Aorta (tissue), 5 donors: Measurements from ENCODE around the gene PRRT1. TPM values are rescaled to one million over a fixed set of nuclear protein-coding genes. Genes with fewer than 3 reads are reported as not detected.

ENCODE experiments used
- ATAC-seq: fragments of 200-7000 bp; cut with Tn5 transposase; one replicate; pipeline ENCODE4 v1.9.1; 2022; ENCODE audit warnings: moderate library complexity; ENCODE audit not compliant: low FRiP score
- DNase-seq, 2 donors: peaks; one replicate each; pipeline ENCODE4 v3.0.0-alpha.2; 2020
- H3K27ac ChIP-seq, 2 donors: one replicate each; pipeline ENCODE4 v1.5.1; 2013; ENCODE audit warnings: low read length in 2 of 2, mild to moderate bottlenecking in 2 of 2, moderate library complexity in 2 of 2, control low read depth in 1 of 2, inconsistent platforms in 1 of 2, low read depth in 1 of 2
- H3K27me3 ChIP-seq, 2 donors: one replicate each; pipeline ENCODE4 v1.6.1; 2013; ENCODE audit warnings: control low read depth in 1 of 2, low read length in 1 of 2, mild to moderate bottlenecking in 1 of 2, moderate library complexity in 1 of 2; ENCODE audit not compliant: insufficient read depth in 2 of 2, control insufficient read depth in 1 of 2
- H3K36me3 ChIP-seq, 2 donors: one replicate each; pipeline ENCODE4 v1.6.1; 2013; ENCODE audit warnings: control low read depth in 1 of 2, low read length in 1 of 2, mild to moderate bottlenecking in 1 of 2; ENCODE audit not compliant: insufficient read depth in 2 of 2, control insufficient read depth in 1 of 2
- H3K4me1 ChIP-seq, 2 donors: one replicate each; pipeline ENCODE4 v1.6.1; 2013; ENCODE audit warnings: low read length in 2 of 2, control low read depth in 1 of 2, mild to moderate bottlenecking in 1 of 2, moderate library complexity in 1 of 2; ENCODE audit not compliant: insufficient read depth in 2 of 2, control insufficient read depth in 1 of 2
- H3K4me3 ChIP-seq, 2 donors: one replicate each; pipeline ENCODE4 v1.5.1; 2013; ENCODE audit warnings: low read length in 2 of 2, control low read depth in 1 of 2, mild to moderate bottlenecking in 1 of 2
- H3K9me3 ChIP-seq: one replicate; pipeline ENCODE4 v1.6.1; 2013; ENCODE audit warnings: mild to moderate bottlenecking, low read length; ENCODE audit not compliant: control insufficient read depth
- WGBS, 2 donors: extraction: QIAGEN DNeasy Blood & Tissue Kit; methylation state at CpG; one replicate each; pipeline ENCODE4 v1.1.7; 2013; 5-methylcytosine and 5-hydroxymethylcytosine counted together
- intact Hi-C, 2 donors: fragments of 100-400 bp; cut with DNase I; formaldehyde crosslinking; loops; one replicate each; pipeline versions ENCODE4 v1.14.2 to v1.15.0; 2022
- polyA plus RNA-seq, 2 donors: library from polyadenylated mRNA; stranded (reverse); fragments of 200-250 nt; gene quantifications; one replicate each; pipeline ENCODE4 v1.2.3, GENCODE V29; 2013
- total RNA-seq, 2 donors: library from RNA; stranded (reverse); fragmentation: NEBNext Ultra II Directional; extraction: Animal tissue kit (Norgen Biotek cat#: 25700); gene quantifications; one replicate each; pipeline ENCODE4 v1.2.1, GENCODE V29; 2021
- donor health status: healthy with polysubstance abuse.
- donor health status: Bipolar disorder and iron deficiency.
- donor health status: DM: no; HTN: no; CAD: no.
- donor health status: DM: no; HTN: no; CAD: no.
- donor health status: DM: yes; HTN: yes; CAD: no.

The PRRT1 gene
- total and polyA plus RNA-seq, 4 donors = 3.6 to 12.5 (median 5.8) TPM

GRCh38 chr6:32114796-32115195, 36.9 kb downstream of the PRRT1 start:
- ATAC-seq (no peak), DNase-seq (no peak)
- 83% methylated on average over 8 of the region's 8 CpGs for WGBS, 2 donors
- Histone ChIP-seq H3K9me3 (no peaks in the 10 kb centered on the region), H3K27ac (peak overlapping the region in 1 of 2 donors; percentile 63), H3K36me3 (peaks cover 0 to 10% of the 10 kb centered on the region in 2 donors), H3K27me3 (no peaks in the 10 kb centered on the region), H3K4me1 (no peaks in the 10 kb centered on the region), H3K4me3 (no peak overlapping the region)
- intact Hi-C loops = loop anchor here in 1 of 2 donors (1.0 to 10.0 kb wide), 2 partner anchors 66 to 140 kb away; no protein-coding TSS in a partner anchor

GRCh38 chr6:32113386-32114352, 38.1 kb downstream of the PRRT1 start:
- ATAC-seq (peak; percentile 90), DNase-seq (peak; percentile 94 to 95)
- Histone ChIP-seq H3K27me3 (no peaks in the 10 kb centered on the region), H3K9me3 (no peaks in the 10 kb centered on the region), H3K27ac (peak overlapping the region in 1 of 2 donors; percentile 57), H3K36me3 (peaks cover 0 to 8% of the 10 kb centered on the region in 2 donors), H3K4me1 (no peaks in the 10 kb centered on the region), H3K4me3 (no peak overlapping the region)
- intact Hi-C loops = loop anchor here in 1 of 2 donors (1.0 to 10.0 kb wide), 2 partner anchors 65 to 141 kb away; no protein-coding TSS in a partner anchor
- 50 to 52% methylated on average over 9 of the region's 9 CpGs for WGBS, 2 donors

DNA sequence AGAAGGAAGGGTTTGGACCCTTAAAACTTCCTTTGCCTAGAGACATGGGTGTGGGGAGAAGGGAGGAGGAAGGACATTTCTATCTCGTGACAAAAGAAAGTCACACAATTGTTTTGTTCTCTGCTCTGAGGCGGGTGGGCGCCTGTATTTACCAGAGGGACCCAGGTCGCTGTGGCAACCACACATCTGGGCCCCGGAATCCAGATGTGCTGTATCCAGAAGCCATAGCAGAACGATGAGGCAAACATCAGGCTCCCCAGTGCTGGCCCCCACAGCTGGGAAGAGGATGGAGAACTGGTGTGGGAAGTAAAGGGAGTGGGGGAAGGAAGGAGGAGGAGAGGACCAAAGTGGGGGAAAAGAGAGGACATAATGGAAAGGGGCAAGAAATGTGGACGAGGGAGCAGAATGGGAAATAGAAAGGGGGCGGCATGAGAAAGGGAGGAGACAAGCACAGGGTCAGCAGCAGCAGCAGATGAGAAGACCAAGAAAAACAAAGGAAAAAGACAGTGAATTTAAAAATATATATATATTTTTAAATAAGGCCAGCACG, 39.2 kb downstream of the PRRT1 start:
- peak in 1 of 2 donors; percentile 80 for DNase-seq
- H3K36me3 ChIP-seq = peaks cover 0 to 6% of the 10 kb centered on the region in 2 donors
- H3K4me1 ChIP-seq = peaks cover 0 to 4% of the 10 kb centered on the region in 2 donors
- H3K4me3 ChIP-seq = no peak overlapping the region
- no peaks in the 10 kb centered on the region for H3K27me3 ChIP-seq
- WGBS, 2 donors = 60% methylated on average over 9 of the region's 9 CpGs
- ATAC-seq = no peak
- peak overlapping the region in 1 of 2 donors; percentile 54 for H3K27ac ChIP-seq
- no peaks in the 10 kb centered on the region for H3K9me3 ChIP-seq
- intact Hi-C loops = loop anchor here in 1 of 2 donors (10.0 kb wide), 1 partner anchor 142 kb away; no protein-coding TSS in a partner anchor

- Histone ChIP-seq H3K27ac (peak overlapping the region in 1 of 2 donors; percentile 30), H3K9me3 (no peaks in the 10 kb centered on the region), H3K4me1 (peaks cover 0 to 5% of the 10 kb centered on the region in 2 donors), H3K4me3 (no peak overlapping the region), H3K36me3 (peaks cover 0 to 3% of the 10 kb centered on the region in 2 donors), H3K27me3 (no peaks in the 10 kb centered on the region)
- WGBS, 2 donors = 41 to 44% methylated on average over 7 of the region's 7 CpGs
- no peak for ATAC-seq
- intact Hi-C loops = loop anchor here in 1 of 2 donors (10.0 kb wide), 1 partner anchor 143 kb away; no protein-coding TSS in a partner anchor
- peak in 1 of 2 donors; percentile 55 for DNase-seq
These were observed 40.2 kb downstream of the PRRT1 start for GRCh38 chr6:32111424-32112066.

GRCh38 chr6:32110632-32111031, 41.1 kb downstream of the PRRT1 start:
- ATAC-seq (no peak), DNase-seq (peak; percentile 59 to 79)
- no peak overlapping the region for H3K27ac ChIP-seq
- H3K9me3 ChIP-seq = no peaks in the 10 kb centered on the region
- H3K4me1 ChIP-seq = peaks cover 0 to 5% of the 10 kb centered on the region in 2 donors
- no peak overlapping the region for H3K4me3 ChIP-seq
- WGBS, 2 donors = 16 to 24% methylated on average over 7 of the region's 7 CpGs
- H3K36me3 ChIP-seq = no peaks in the 10 kb centered on the region
- intact Hi-C loops = loop anchor here in 1 of 2 donors (10.0 kb wide), 1 partner anchor 144 kb away; no protein-coding TSS in a partner anchor
- no peaks in the 10 kb centered on the region for H3K27me3 ChIP-seq

GRCh38 chr6:32109765-32110160, 42.0 kb downstream of the PRRT1 start:
- Histone ChIP-seq H3K27ac (peak overlapping the region in 1 of 2 donors; percentile 27), H3K27me3 (no peaks in the 10 kb centered on the region), H3K4me3 (no peak overlapping the region), H3K4me1 (peaks cover 0 to 5% of the 10 kb centered on the region in 2 donors), H3K36me3 (no peaks in the 10 kb centered on the region), H3K9me3 (no peaks in the 10 kb centered on the region)
- DNase-seq (no peak), ATAC-seq (no peak)
- intact Hi-C loops = loop anchor here in 1 of 2 donors (10.0 kb wide), 1 partner anchor 145 kb away; no protein-coding TSS in a partner anchor
- 60 to 70% methylated on average over 6 of the region's 6 CpGs for WGBS, 2 donors

- DNase-seq = peak; percentile 53 to 78
- intact Hi-C loops = no loop called here
These were observed 42.5 kb downstream of the PRRT1 start, which contains the start of gene TNXB for GRCh38 chr6:32109114-32109764. Gene TNXB, minus strand, starts transcription at chr6:32109338. Its CDS starts 11,140 bp downstream, at chr6:32098198.

More at GRCh38 chr6:32109114-32109764, 42.5 kb downstream of the PRRT1 start, which contains the start of gene TNXB:
- peak within 1 kb of the TSS in 1 of 2 donors; percentile 1 for H3K4me3 ChIP-seq
- ATAC-seq = peak; percentile 28
- H3K27ac ChIP-seq = peak within 1 kb of the TSS; percentile 27 to 31
- no peaks in the 10 kb centered on the region for H3K9me3 ChIP-seq
- 7 to 11% methylated on average over 11 to 12 of the region's 12 CpGs for WGBS, 2 donors
- peaks cover 0 to 5% of the 10 kb centered on the region in 2 donors for H3K4me1 ChIP-seq
- no peaks in the 10 kb centered on the region for H3K27me3 ChIP-seq
- no peaks in the 10 kb centered on the region for H3K36me3 ChIP-seq
